Activated CD4-positive, alpha-beta T cell treated with anti-CD3 and anti-CD28 coated beads for 24 hours (primary cell): ENCODE results near the gene ELF5.
A peak's percentile ranks its signal among the peaks of the same experiment; 100 is the strongest.

Experiments
- DNase-seq, 2 donors: peaks; one replicate each; pipeline ENCODE4 v3.0.0-alpha.2; 2020; ENCODE audit warnings: low read depth in 2 of 2

ELF5 gene

DNA sequence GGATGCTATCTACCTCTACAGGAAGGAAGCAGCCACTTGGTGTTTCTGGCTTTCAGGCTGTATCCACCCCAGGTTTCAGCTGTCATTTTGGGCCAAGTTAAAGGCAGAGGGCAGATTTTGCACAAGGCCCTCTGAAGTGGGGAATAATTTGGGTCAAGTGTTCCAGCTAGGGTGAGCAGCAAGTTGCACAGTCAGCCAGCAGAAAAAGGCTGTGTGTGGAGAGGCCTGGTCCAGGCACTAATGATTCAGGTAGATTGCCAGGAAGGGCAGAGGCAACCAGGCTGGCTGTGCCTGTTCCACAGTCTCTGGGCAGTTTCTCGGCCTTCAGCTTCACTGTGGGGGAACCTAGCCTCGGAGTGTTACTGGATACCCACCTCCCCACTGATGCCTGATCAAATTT is 8.6 kb upstream of the ELF5 start:
- no peak for DNase-seq

DNA sequence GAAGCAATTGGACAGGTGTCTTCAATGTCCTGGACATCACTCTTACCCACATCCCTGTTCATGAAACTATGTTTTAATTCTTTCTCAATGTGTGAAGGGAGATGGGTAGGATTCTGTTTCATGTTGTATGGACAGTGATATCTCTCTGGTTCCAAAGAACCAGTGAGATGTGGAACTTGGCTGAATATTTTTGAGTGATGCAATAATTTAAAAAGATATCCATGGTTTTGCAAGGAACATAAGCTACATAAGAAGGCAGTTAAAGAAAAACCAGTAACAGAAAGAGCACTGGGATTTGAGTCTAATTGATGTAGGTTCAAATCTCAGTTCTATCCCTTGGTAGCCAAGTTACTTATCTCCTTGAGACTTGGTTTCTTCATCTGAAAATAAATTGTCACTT is 7.7 kb upstream of the ELF5 start:
- no peak for DNase-seq

GRCh38 chr11:34519595-34520235 is 6.1 kb upstream of the ELF5 start:
- DNase-seq, result no peak

DNA sequence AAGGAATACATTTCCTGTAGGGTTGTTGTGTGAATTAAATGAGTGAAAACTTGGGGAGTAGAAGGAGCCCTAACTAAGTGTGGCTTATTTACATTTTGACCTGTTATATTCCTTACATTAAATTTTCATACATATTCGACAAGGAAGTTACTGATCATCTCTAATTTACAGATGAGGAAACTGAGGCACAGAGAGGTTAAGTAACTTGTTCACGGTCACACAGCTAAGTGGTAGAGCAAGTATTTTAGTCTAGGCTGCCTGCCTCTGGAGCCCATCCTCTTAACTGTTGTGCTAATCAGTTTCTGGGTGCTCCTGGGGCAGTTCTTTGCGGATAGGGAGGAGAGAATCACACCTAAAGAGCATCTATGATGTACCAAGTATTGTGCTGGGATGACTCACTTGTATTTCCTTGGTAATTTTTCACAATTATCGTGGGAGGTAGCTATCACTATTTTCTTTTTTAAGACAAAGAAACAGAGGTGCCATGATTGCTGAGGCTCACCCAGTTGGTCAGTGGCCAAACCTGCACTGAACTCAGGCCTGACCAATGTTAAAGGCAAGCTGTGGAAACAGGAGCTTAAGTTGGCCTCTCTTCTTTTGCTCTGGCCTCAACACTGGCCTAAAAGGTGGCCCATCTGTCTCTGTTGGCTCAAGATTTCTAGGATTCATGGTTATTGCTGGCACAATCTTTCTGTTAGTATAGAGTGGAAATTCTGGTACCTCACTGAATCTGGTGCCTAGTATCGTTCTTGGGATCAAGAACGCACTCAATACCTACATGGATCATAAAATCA is 2.9 kb upstream of the ELF5 start:
- DNase-seq, result no peak

DNA sequence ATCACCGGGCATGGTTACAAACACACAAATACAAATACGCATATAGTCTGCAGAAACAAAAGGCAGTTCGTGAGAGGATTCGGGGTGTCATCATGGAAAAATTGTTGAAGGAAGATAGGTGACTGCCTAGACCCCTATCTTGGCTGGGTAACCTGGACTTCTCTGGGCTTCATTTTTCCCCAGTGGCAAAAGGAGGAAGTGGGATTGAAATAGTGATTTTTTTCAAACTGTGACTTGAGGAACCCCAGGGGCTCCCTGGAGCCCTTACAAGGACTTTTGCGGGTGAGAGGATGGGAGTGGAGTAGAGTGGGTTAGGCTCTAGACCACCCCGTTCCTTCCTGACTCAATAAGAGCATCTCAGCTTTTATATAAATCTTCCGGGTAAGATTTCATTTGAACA is 1.0 kb upstream of the ELF5 start:
- no peak for DNase-seq

DNA sequence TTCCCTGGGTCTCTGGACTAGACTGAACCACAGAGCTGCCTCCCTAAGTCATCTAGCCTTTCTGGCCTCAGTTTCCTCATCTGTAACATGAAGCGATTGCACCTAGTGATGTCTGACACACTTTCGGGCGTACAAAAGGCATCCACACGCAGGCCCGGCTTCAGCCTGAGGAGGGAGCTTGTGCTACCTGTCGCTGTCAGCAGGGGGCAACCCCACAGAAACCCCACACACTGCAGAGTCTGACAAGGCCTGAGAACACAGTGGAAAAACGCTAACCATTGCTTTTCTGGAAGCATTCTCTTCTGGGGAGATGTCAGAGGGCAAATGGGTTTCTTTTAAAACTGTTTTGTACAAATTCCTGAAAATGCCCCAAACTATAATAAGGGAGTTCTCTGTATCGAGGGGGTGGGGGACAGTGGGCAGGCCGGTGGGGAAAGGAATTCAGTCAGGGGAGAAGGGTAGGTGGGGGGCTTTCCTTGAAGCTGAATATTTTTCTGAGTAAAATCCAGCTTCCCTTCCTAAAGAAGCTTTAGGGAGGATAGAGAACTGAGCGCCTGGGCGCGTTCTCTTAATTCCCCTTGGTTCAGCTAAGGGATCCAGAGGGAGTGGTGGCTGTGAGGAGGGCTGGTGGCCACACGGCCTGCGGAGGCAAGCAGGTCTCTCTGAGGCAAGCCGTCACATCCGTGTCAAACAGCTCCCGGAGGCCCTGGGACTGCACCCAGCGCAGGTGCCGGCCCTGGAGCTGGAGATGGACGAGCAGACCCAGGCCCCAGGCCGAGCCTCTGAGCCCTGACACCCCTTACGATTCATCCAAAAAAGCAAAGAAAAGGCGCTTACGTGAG is 533 bp downstream of the ELF5 start:
- DNase-seq, result peak; percentile 31 to 48

- DNase-seq, result no peak
Observed at GRCh38 chr11:34510673-34511072, 2.9 kb downstream of the ELF5 start.

DNA sequence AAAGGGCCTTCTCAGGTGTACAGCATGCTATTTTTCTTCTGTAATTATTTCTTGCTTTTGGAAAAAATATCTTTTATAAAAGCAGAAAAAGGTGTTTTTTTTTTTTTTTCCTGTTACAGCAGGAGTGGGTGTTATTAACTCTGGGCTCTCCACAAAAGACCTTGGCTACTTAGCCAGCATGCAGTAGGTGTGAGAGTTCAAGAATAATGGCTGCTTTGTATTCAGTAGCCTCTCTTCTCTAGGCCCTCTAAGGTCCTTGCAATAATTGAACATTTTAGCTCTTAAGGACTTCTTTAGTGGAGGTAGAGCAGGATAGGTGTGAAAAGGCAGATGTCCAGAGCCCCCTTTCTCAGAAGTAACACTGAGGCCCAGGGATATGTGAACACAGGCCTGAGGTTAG is 3.4 kb downstream of the ELF5 start:
- no peak for DNase-seq

DNA sequence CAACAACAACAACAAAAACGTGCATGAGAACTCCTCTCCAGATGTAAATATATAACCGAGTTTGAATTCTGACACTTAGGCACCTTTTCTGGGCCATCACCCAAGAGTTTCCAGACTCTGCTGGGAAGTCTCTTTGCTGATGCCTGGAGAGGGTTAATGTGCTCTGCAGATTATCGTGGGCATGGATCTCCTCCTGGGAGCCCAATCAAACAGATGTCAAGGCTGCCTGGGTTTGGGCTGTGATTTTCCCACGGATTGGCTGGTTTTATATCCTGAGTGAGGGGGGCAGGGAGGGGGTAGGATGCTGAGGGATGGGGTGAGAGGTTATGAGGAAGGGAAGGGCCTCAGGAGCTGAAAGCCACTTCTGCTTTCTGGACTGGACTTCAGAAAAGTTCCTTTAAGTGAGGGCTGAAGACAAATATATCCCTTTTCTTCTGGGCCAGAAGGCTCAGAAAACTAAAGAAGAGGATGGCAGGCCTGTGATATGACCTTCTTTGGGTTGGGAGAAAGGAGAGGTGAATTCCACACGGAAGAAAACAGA is 4.2 kb downstream of the ELF5 start:
- no peak for DNase-seq

- DNase-seq, result no peak
Observed at GRCh38 chr11:34508524-34508923, 5.1 kb downstream of the ELF5 start.

- no peak for DNase-seq
Observed at GRCh38 chr11:34507610-34508009, 6.0 kb downstream of the ELF5 start.

GRCh38 chr11:34507156-34507555 is 6.4 kb downstream of the ELF5 start:
- no peak for DNase-seq

DNA sequence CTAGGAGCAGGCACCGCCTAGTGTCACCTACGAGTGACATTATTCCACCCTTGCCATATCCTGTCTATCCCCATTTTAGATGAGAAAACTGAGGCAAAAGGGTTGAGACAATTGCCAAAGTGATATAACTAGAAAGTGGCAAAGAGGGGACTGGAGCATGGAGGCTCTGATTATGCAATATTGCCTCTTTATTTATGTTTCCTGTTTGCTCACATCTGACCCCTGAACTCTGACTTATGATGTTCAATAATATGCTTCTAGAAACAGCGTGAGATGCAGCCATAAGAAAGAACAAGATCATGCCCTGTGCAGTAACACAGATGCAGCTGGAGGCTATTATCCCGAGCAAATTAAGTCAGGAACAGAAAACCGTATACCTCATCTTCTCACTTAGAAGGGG is 7.7 kb downstream of the ELF5 start:
- no peak for DNase-seq

DNA sequence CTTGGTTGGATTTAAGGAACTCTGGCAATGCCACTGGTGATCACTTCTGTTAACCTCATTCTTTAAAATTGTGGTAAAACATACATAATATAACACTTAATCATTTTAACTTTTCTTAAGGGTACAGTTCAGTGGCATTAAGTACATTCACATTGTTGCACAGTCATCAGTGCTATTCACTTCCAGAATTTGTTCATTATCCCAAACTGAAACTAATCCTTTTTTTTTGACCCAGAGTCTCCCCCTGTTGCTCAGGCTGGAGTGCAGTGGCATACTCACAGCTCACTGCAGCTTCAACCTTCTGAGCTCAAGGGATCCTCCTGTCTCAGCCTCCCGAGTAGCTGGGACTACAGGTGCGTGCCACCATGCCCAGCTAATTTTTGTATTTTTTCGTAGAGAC is 10.6 kb downstream of the ELF5 start:
- DNase-seq, result no peak

GRCh38 chr11:34501949-34502348 is 11.6 kb downstream of the ELF5 start:
- DNase-seq, result no peak

GRCh38 chr11:34501500-34501899 is 12.1 kb downstream of the ELF5 start:
- DNase-seq, result no peak

DNA sequence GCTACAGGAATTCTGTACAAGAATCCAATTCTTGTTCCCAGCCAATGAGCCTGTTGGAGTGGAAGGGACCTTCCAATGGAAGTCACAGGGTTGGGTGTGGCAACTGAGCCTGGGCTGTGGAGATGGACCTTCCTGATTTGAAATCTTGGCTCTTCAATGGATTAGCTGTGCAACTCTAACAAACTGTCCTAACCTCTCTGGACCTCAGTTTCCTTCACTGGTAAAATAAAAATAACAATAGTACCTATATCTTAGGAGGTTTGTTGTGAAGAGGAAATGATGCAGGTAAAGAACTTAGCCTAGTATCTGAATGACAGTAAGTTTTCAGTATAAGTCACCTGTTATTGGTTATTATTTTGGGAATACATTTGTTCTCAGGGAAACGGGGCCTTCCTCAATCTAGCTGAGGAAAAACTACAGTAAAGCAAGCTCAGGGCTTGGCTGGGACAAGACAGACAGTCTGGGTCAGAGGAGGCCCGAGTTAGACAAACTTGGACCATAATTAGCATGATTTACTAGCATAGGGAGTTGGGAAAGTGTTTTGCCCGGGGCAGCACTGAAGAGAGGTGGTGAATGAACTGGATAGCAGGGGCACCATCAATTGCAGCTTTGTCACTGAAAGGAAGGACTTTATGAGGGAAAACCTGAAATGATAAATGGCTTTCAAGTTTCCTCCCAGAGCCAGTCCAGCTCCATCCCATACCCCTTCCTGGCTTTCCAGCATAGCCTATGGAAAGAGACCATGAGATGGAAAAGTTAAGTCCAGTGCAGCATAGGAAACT is 13.7 kb downstream of the ELF5 start:
- DNase-seq, result no peak

DNA sequence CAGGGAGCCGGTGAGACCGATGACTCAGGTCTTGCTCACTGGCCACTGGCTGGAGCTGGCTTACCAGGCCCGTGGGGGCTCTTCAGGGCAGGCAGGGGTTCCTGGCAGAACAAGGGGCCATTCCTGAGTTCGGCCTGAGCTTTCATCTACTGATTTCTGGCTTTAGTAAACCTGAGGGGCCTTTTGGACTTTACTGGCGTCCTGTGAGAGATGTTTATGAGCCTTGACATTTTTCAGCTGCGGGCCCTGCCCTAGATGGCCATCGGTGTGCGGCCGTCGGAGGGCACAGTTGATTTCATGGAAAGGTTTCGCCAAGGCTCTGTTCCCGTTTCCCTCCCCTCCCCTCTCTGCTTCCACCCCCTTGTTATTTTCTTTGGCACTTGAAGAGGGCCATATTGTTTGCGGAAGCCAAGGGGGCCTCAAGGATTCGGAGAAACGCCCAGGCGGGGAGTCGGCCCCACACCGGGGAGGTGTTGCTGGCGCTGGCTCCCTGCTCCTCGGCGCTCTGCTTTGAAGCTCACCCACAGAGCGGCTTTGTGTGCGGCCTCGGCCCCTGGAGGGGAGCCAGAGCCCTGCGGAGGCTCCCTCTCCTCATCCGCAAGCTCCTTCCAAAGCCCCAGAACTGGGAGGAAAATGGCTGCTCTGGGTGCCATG is 17.7 kb downstream of the ELF5 start:
- DNase-seq, result no peak

DNA sequence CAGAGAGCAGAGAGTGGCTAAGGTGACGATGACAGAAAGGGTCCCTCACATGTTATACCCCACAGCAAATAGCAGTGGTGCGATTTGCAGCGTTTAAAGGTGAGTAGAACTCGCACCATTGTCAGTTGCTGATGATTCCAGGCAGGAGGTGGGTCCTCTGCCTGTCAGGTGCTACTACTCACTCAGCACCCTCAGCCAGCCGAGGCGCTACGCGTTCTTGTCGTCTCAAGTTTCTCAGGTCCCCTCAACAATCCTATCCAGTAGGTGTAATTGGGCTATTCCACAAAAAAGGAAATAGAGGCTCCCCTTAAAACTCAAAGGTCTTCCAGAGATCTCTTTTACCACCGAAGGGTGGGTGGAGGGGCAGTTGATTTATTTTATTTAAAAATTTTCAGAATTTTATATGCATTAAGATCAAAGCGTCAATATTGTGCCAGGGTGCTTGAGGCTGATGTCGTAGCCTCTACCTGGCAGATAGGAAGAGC is 18.3 kb downstream of the ELF5 start:
- DNase-seq, result no peak

DNA sequence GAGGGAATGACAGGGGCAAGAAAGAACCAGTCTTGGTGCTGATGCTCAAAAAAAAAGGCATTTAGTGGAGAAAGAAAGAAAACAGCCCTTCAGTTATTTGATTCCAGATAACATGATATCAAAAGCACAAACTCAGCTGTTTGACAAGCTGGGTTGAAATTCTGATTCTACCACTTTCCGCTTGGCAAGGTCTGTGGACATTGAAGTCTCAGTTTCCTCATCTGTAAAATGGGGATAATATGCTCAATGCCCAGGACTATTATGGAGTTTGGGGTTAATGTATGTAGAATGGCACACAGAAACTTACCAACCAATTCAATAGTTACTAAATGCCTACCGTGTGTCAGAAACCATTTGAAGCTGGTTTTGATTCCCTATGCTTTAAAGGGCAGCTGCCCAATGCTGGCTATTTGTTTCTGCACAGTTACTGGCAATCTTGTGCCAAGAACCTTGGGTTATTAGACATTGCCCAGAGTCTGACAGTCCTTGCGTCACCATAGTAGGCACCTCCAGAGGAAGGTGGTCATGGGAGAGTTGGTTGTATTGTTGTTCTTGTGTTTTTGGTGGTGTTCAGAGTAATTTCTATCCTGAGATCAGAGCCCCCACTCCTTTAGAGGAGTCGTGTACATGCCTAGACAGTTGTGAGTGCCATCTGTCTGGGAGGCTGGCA is 19.5 kb downstream of the ELF5 start:
- DNase-seq, result no peak
